ENCODE measurements around the gene RPLP2. TPM values are rescaled to one million over a fixed set of nuclear protein-coding genes. Genes with fewer than 3 reads are reported as not detected.
A peak's percentile ranks its signal among the peaks of the same experiment; 100 is the strongest.

RPLP2 gene
- total and polyA plus RNA-seq, 2 of the 4 experiments (the other 2 are of a cell fraction): 59.9 to 1,897 TPM

DNA sequence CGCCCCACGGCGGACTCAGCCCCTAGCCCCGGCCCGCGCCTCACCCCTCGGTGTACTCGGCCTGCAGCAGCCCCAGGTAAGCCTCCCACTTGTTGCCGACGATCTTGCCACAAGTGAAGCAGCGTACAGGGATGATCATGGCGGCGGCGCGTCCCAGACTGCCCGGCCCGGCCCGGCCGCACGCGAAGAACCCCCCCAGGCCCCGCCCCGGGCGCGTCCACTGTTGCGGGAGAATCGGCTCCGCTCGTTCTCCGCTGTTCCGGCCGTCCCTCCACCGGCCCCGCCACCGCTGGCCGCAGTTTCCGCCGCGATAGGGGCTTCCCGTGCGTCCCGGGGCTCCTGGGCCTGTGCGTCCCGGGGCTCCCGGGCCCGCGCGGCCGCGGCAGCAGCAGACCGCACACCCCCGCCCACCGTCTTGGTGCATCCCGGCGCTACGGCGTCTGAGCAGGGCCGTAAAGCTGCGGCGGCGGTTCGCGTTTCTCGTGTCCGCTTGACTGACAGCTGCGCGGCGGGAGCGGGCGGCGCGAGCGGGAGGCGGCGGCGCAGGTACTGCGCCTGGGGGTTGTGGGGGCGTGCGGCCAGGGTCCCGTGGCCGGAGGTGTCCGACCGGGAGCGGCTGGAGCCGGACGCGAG lies 32.7 kb downstream of the RPLP2 start, which contains the start of the genes POLR2L and TSPAN4:
Gene POLR2L, minus strand, starts transcription at position 160 of the 633 bp plus-strand sequence. Its CDS starts 21 bp downstream, at position 139.
Gene TSPAN4, plus strand, starts transcription at position 483 of the 633 bp plus-strand sequence. CDS start 7,453 bp downstream, outside the sequence.
- peak within 1 kb of the TSS; percentile 97 for H2AK5ac ChIP-seq (ENCODE audit: low read depth, low read length)
- H4K8ac ChIP-seq (ENCODE audit: low read depth in 2 of 2, low read length in 2 of 2): peak within 1 kb of the TSS; percentile 77 to 91
- peak within 1 kb of the TSS; percentile 95 for H2BK120ac ChIP-seq (ENCODE audit: low read depth, low read length)
- peak within 1 kb of the TSS; percentile 98 for H3K4me3 ChIP-seq (ENCODE audit: insufficient read depth, low read depth, low read length)
- TF ChIP-seq POLR2A (IDR thresholded peaks at IDR 0.05; ENCODE audit: low read depth, low read length): peak; percentile 97
- TF ChIP-seq, protein P1, sequence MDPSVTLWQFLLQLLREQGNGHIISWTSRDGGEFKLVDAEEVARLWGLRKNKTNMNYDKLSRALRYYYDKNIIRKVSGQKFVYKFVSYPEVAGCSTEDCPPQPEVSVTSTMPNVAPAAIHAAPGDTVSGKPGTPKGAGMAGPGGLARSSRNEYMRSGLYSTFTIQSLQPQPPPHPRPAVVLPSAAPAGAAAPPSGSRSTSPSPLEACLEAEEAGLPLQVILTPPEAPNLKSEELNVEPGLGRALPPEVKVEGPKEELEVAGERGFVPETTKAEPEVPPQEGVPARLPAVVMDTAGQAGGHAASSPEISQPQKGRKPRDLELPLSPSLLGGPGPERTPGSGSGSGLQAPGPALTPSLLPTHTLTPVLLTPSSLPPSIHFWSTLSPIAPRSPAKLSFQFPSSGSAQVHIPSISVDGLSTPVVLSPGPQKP (IDR thresholded peaks at IDR 0.05; ENCODE audit: borderline replicate concordance, low read depth, low read length): no peak
- TF ChIP-seq MXI1 (IDR thresholded peaks at IDR 0.05; ENCODE audit: borderline replicate concordance, low read depth, low read length): peak; percentile 99
- TF ChIP-seq SMC3 (IDR thresholded peaks at IDR 0.05; ENCODE audit: low read depth, low read length): no peak
- peak; percentile 94 for TF ChIP-seq BHLHE40 (IDR thresholded peaks at IDR 0.05; ENCODE audit: low read depth, low read length)
- peak; percentile 62; the same call in 1 of the 2 replicates for TF ChIP-seq CHD1 (IDR thresholded peaks at IDR 0.05; ENCODE audit: low read depth, low read length)
- TF ChIP-seq RFX5 (IDR thresholded peaks at IDR 0.05; ENCODE audit: low read depth, low read length): no peak
- TF ChIP-seq FOS (IDR thresholded peaks at IDR 0.05; ENCODE audit: low read depth, low read length): no peak
- no peak for TF ChIP-seq CEBPB (IDR thresholded peaks at IDR 0.05; ENCODE audit: low read depth, low read length)
- TF ChIP-seq MAZ (IDR thresholded peaks at IDR 0.05; ENCODE audit: borderline replicate concordance, low read depth, low read length): peak; percentile 75; the same call in 1 of the 2 replicates
- no peak for TF ChIP-seq NFE2L2 (IDR thresholded peaks at IDR 0.05; ENCODE audit: low read depth, low read length)
- TF ChIP-seq MAFK (IDR thresholded peaks at IDR 0.05; ENCODE audit: low read depth, low read length): no peak
- TF ChIP-seq, protein P2, sequence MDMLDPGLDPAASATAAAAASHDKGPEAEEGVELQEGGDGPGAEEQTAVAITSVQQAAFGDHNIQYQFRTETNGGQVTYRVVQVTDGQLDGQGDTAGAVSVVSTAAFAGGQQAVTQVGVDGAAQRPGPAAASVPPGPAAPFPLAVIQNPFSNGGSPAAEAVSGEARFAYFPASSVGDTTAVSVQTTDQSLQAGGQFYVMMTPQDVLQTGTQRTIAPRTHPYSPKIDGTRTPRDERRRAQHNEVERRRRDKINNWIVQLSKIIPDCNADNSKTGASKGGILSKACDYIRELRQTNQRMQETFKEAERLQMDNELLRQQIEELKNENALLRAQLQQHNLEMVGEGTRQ (IDR thresholded peaks at IDR 0.05; ENCODE audit: low read depth, low read length): peak; percentile 4; the same call in 1 of the 2 replicates
- H2BK20ac ChIP-seq (ENCODE audit: low read depth, low read length): peak within 1 kb of the TSS; percentile 60; the same call in 1 of the 2 replicates
- peaks cover 23 to 70% of the 10 kb centered on the region in 2 experiments; a peak in 3 of 4 replicates for H3K79me1 ChIP-seq (ENCODE audit: low read depth in 1 of 2, low read length in 2 of 2)
- no peaks in the 10 kb centered on the region for H3K9me3 ChIP-seq (ENCODE audit: control insufficient read depth, insufficient read depth, low read length)
- H3K14ac ChIP-seq (replicated peaks; ENCODE audit: low read depth, low read length): peak within 1 kb of the TSS; percentile 80
- peak within 1 kb of the TSS; percentile 90 for H3K9ac ChIP-seq (ENCODE audit: low read depth, low read length)
- H2BK5ac ChIP-seq (ENCODE audit: low read depth, low read length, poor library complexity, severe bottlenecking): peak within 1 kb of the TSS; percentile 100
- DNase-seq (peak; percentile 84), ATAC-seq (ENCODE audit: low read depth) (peak; percentile 34)
- H4K5ac ChIP-seq (ENCODE audit: low read depth, low read length): peak within 1 kb of the TSS; percentile 85
- WGBS, 2 experiments (ENCODE audit: extremely low coverage in 2 of 2, insufficient read length in 1 of 2): 0% methylated on average over 44 of the region's 87 CpGs; no CpG with 5 or more reads in 1 of the 2 experiments
- H3K36me3 ChIP-seq (ENCODE audit: control insufficient read depth, insufficient read depth, low read length): peaks cover 38% of the 10 kb centered on the region
- H2BK15ac ChIP-seq (ENCODE audit: low read depth, low read length): peak within 1 kb of the TSS; percentile 35; the same call in 1 of the 3 replicates
- ChIA-PET POLR2A (ENCODE audit: unreplicated experiment) (interaction anchor here (0.6 to 1.0 kb wide), 3 partner anchors 8 to 39 kb away, joined by 3 to 4 read pairs (median 3); partner anchors contain the start of gene CD151), CTCF (interaction anchor here (0.9 kb wide), 1 partner anchor 8 kb away, joined by 3 read pairs; no protein-coding TSS in a partner anchor)
- peak within 1 kb of the TSS; percentile 80 for H3K23ac ChIP-seq (ENCODE audit: low read depth, low read length)
- H2AK9ac ChIP-seq (replicated peaks; ENCODE audit: low read depth, low read length, poor library complexity): peak within 1 kb of the TSS; percentile 99
- H3K27me3 ChIP-seq (ENCODE audit: control insufficient read depth, insufficient read depth, low read length): no peaks in the 10 kb centered on the region
- H3K4me2 ChIP-seq (ENCODE audit: low read depth, low read length): peak within 1 kb of the TSS; percentile 87
- H4K91ac ChIP-seq (ENCODE audit: insufficient read depth, low read depth, low read length): peak within 1 kb of the TSS; percentile 96
- BruUV-seq (replicated peaks): no TSS peak
- H3K4ac ChIP-seq (ENCODE audit: low read depth, low read length): peak within 1 kb of the TSS; percentile 96
- H3K9me1 ChIP-seq (ENCODE audit: insufficient read depth, low read length): peaks cover 19% of the 10 kb centered on the region
- intact Hi-C loops (cut with micrococcal nuclease) (loop anchor here (10.0 kb wide), 1 partner anchor 212 kb away; no protein-coding TSS in a partner anchor), dilution Hi-C loops (cut with HindIII; ENCODE audit: low sequenced_read_pairs, unreplicated experiment) (no loop called here), in situ Hi-C loops (cut with MboI; ENCODE audit: low sequenced_read_pairs) (no loop called here)
- peak within 1 kb of the TSS; percentile 92 for H3K56ac ChIP-seq (ENCODE audit: extremely low read depth, insufficient read depth, low read length)
- H3K4me1 ChIP-seq (ENCODE audit: control insufficient read depth, insufficient read depth, low read length): peaks cover 35% of the 10 kb centered on the region
- peaks cover 52% of the 10 kb centered on the region for H4K20me1 ChIP-seq (ENCODE audit: insufficient read depth, low read length)
- peak within 1 kb of the TSS; percentile 98 for H3K27ac ChIP-seq (ENCODE audit: insufficient read depth, low read length)
- peak within 1 kb of the TSS; percentile 88 for H3K18ac ChIP-seq (ENCODE audit: low read depth, low read length)
- H2AFZ ChIP-seq (replicated peaks; ENCODE audit: low read length, poor library complexity): peak within 1 kb of the TSS; percentile 91
